Activated CD4-positive, alpha-beta T cell treated with anti-CD3 and anti-CD28 coated beads for 48 hours (primary cell): Measurements from ENCODE around the gene DIRAS2.

Experiments
- DNase-seq: peaks from one replicate; pipeline ENCODE4 v3.0.0-alpha.2; 2020

DIRAS2 gene

GRCh38 chr9:90611568-90611967 is 31.1 kb downstream of the DIRAS2 start:
- DNase-seq = no peak

GRCh38 chr9:90611121-90611520 is 31.5 kb downstream of the DIRAS2 start:
- no peak for DNase-seq

GRCh38 chr9:90607701-90608516 is 34.7 kb downstream of the DIRAS2 start:
- DNase-seq = no peak

- DNase-seq = no peak
Measured at GRCh38 chr9:90600029-90600428, 42.6 kb downstream of the DIRAS2 start.

- DNase-seq = no peak
Measured at GRCh38 chr9:90598191-90598590, 44.4 kb downstream of the DIRAS2 start.

- DNase-seq = no peak
Measured at GRCh38 chr9:90593646-90594045, 49.0 kb downstream of the DIRAS2 start.

GRCh38 chr9:90580576-90580975 is 62.0 kb downstream of the DIRAS2 start:
- DNase-seq = no peak

- DNase-seq = no peak
Measured at GRCh38 chr9:90579181-90579580, 63.4 kb downstream of the DIRAS2 start.

- no peak for DNase-seq
Measured at GRCh38 chr9:90578126-90578815, 64.4 kb downstream of the DIRAS2 start.

GRCh38 chr9:90569511-90569910 is 73.1 kb downstream of the DIRAS2 start:
- no peak for DNase-seq

- no peak for DNase-seq
Measured at GRCh38 chr9:90568667-90569066, 74.0 kb downstream of the DIRAS2 start.

- no peak for DNase-seq
Measured at GRCh38 chr9:90562229-90562628, 80.4 kb downstream of the DIRAS2 start.
